Nephron progenitor cell (in vitro differentiated cells): Measurements from ENCODE around the gene MALT1.

ENCODE experiments used
- DNase-seq: peaks from one replicate; pipeline ENCODE4 v3.0.0; 2021
- H3K27ac Mint-ChIP-seq: 2 replicates; pipeline ENCODE4 v1.8.0; 2021; ENCODE audit warnings: mild to moderate bottlenecking, moderate library complexity, mixed read lengths
- H3K27me3 Mint-ChIP-seq: 2 replicates; pipeline ENCODE4 v1.8.0; 2021; ENCODE audit warnings: mild to moderate bottlenecking, low read depth, mixed read lengths; ENCODE audit not compliant: poor library complexity
- H3K36me3 Mint-ChIP-seq: 2 replicates; pipeline ENCODE4 v1.8.0; 2021; ENCODE audit warnings: low read depth, mixed read lengths
- H3K4me1 Mint-ChIP-seq: 2 replicates; pipeline ENCODE4 v1.8.0; 2021; ENCODE audit warnings: mixed read lengths
- H3K4me3 Mint-ChIP-seq: 2 replicates; pipeline ENCODE4 v1.8.0; 2021; ENCODE audit warnings: mild to moderate bottlenecking, moderate library complexity, mixed read lengths
- H3K9me3 Mint-ChIP-seq: 2 replicates; pipeline ENCODE4 v1.8.0; 2021; ENCODE audit warnings: mild to moderate bottlenecking, moderate library complexity, mixed read lengths
- TF ChIP-seq, protein P1 (sequence below): fragments of 200-600 bp; sonication (generic); IDR thresholded peaks from 2 replicates; pipeline ENCODE4 v1.5.0; 2021; ENCODE audit warnings: antibody characterized with exemption

Gene MALT1

DNA sequence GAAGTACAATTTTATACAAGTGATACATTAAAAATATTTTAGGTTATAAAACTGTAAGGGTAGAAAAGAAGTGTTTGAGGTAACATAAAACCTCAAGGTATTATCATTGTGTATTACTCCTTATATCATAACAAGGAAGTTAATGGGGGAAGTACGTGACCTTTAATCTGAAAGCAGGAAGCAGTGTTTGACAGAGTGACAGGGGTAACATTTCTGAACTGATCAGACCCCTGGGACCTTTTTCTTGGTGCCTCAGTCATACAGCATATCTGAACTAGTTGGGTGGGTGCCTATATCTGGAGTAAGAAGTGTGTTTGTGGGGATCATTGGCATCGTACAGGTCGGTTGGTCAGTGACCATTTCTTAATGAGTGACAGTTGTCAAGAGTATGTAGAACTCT, 43.0 kb downstream of the MALT1 start:
- peak overlapping the region; percentile 30 for H3K27ac Mint-ChIP-seq
- H3K27me3 Mint-ChIP-seq: no peaks in the 10 kb centered on the region
- no peak overlapping the region for H3K4me3 Mint-ChIP-seq
- peaks cover 11% of the 10 kb centered on the region for H3K36me3 Mint-ChIP-seq
- TF ChIP-seq, protein P1, sequence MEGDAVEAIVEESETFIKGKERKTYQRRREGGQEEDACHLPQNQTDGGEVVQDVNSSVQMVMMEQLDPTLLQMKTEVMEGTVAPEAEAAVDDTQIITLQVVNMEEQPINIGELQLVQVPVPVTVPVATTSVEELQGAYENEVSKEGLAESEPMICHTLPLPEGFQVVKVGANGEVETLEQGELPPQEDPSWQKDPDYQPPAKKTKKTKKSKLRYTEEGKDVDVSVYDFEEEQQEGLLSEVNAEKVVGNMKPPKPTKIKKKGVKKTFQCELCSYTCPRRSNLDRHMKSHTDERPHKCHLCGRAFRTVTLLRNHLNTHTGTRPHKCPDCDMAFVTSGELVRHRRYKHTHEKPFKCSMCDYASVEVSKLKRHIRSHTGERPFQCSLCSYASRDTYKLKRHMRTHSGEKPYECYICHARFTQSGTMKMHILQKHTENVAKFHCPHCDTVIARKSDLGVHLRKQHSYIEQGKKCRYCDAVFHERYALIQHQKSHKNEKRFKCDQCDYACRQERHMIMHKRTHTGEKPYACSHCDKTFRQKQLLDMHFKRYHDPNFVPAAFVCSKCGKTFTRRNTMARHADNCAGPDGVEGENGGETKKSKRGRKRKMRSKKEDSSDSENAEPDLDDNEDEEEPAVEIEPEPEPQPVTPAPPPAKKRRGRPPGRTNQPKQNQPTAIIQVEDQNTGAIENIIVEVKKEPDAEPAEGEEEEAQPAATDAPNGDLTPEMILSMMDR: no peak
- DNase-seq: no peak
- H3K9me3 Mint-ChIP-seq: no peaks in the 10 kb centered on the region
- H3K4me1 Mint-ChIP-seq: no peaks in the 10 kb centered on the region

DNA sequence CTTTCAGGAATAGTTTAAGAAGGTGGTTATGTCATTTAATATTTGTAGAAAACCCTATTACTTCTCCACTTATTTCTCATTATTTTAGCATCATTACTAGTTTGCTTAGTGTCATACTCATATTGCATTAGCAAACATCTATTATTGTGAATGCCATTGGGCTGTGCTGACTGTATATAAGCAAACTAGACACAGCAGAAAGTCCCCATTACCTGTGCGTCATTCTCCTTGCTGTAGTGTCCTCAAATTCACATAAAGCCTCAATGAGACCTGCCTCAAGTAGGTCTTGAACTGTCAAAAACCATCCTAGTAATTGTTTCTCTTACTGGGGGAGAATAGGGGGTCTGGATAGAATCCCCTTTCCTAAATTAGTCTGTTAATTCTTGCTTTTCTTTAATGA, 43.6 kb downstream of the MALT1 start:
- TF ChIP-seq, protein P1: no peak
- no peaks in the 10 kb centered on the region for H3K9me3 Mint-ChIP-seq

DNA sequence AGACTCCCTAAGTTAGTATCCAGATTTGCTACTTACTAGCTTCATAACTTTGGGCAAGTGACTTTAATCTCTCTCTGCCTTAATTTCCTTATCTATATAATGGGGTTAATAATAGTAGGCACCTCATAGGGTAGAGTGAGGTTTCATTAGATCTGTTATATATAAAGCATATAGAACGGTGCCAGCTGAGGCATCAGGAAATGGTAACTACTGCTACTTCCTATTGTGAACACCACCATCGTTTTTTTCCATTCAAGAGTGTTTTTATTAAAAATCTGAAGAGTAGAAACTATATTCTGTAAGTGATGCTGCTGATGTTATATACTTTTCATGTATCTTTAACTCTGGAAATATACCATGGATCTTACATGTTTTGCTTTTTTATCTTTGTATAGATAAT, 44.3 kb downstream of the MALT1 start:
- TF ChIP-seq, protein P1: no peak
- H3K4me3 Mint-ChIP-seq: no peak overlapping the region
- no peaks in the 10 kb centered on the region for H3K4me1 Mint-ChIP-seq
- peaks cover 16% of the 10 kb centered on the region for H3K36me3 Mint-ChIP-seq
- H3K27ac Mint-ChIP-seq: no peak overlapping the region
- H3K9me3 Mint-ChIP-seq: no peaks in the 10 kb centered on the region
- H3K27me3 Mint-ChIP-seq: no peaks in the 10 kb centered on the region
- DNase-seq: no peak

More for the DNA sequence above, 43.6 kb downstream of the MALT1 start:
- no peaks in the 10 kb centered on the region for H3K4me1 Mint-ChIP-seq
- peaks cover 11% of the 10 kb centered on the region for H3K36me3 Mint-ChIP-seq
- no peak for DNase-seq
- H3K4me3 Mint-ChIP-seq: no peak overlapping the region
- H3K27me3 Mint-ChIP-seq: no peaks in the 10 kb centered on the region
- H3K27ac Mint-ChIP-seq: no peak overlapping the region

DNA sequence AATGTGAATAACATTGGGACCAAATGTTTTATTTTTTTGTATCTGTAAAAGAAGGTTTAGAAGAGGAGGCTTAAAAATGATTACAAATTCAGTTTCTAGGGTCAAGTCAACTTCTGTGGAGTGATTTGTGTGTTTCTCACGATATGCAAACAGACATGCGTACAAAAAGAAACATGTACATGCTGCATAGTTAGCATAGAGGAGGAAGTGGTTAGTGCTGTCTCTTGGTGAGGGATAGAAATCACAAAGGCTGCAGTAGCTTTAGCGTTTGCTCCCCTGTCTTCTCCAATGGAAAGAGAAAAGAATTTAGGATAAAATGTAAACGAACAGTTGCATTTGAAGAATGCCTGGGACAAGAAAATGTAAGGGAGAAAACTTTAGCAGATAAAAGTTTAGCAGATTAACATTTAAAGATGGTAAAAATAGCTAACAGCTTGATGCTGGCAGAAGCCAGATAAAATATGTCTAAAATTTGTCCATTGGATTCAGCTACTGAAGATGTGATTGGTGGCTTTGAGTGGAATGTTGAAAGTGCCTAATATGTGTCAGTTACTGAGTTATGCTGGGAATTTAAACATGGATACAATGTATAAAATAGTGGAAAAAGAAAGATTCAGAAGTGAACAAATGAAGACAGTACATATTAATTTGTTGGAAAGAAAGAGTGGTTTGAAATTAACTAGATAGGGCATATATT, 44.9 kb downstream of the MALT1 start:
- Mint-ChIP-seq H3K27me3 (no peaks in the 10 kb centered on the region), H3K4me3 (no peak overlapping the region), H3K27ac (peak overlapping the region; percentile 1), H3K9me3 (no peaks in the 10 kb centered on the region), H3K4me1 (no peaks in the 10 kb centered on the region), H3K36me3 (peaks cover 16% of the 10 kb centered on the region)
- TF ChIP-seq, protein P1: no peak
- no peak for DNase-seq

DNA sequence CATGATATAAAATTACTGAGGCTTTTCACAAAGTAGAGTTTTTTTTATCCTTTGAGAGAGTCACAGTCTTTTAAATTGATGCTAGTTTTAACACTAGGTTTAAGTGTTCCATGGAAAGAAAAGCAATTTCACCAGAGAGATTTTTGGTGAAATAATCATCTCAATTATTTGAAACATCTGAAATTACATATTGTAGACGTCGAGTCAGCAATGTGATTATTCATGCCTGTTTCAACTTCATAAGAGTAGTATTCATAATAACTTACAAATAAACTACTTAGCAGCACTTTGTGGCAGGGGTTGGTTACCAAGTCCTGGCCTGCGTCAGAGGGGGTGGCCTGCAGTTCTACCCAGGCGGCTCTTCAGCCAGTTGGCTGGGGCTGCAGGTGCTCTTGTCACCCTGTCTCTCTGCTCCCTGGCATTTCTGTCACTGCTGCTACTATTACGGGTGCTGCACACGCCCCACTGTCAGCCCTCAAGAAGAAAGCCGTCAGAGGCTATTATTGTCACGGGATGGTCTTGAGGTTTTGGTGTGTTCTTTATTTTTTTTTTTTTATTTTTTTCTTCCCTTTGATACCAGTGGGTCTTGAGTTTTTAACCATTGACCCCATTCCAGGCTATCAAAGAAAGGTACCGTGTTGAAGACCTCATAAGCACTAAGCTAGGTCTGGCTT, 50.4 kb downstream of the MALT1 start:
- no peak overlapping the region for H3K27ac Mint-ChIP-seq
- no peak for DNase-seq
- TF ChIP-seq, protein P1: no peak
- peaks cover 8% of the 10 kb centered on the region for H3K4me1 Mint-ChIP-seq
- H3K4me3 Mint-ChIP-seq: no peak overlapping the region
- no peaks in the 10 kb centered on the region for H3K9me3 Mint-ChIP-seq
- H3K27me3 Mint-ChIP-seq: no peaks in the 10 kb centered on the region
- H3K36me3 Mint-ChIP-seq: peaks cover 30% of the 10 kb centered on the region
